A549 (cell line): ENCODE measurements around the gene LCN9.

ENCODE experiments used
- CHD4 ChIP-seq: fragments of 200-600 bp; sonication (generic); IDR thresholded peaks from 2 replicates; pipeline ENCODE4 v1.6.1; 2016; ENCODE audit warnings: antibody characterized with exemption, mild to moderate bottlenecking, borderline replicate concordance
- HDAC2 ChIP-seq: fragments of 200-600 bp; sonication (generic); IDR thresholded peaks from 2 replicates; pipeline ENCODE4 v1.6.1; 2016
- NR3C1 ChIP-seq: fragments of >200 bp; sonication (Bioruptor Twin); formaldehyde crosslinking; IDR thresholded peaks from 3 replicates; pipeline ENCODE4 v1.6.1; 2017
- POLR2A ChIP-seq: IDR thresholded peaks from 2 replicates; pipeline ENCODE4 v1.6.1; 2012; ENCODE audit warnings: mild to moderate bottlenecking, low read length
- TF ChIP-seq, protein P1 (sequence below): fragments of >200 bp; sonication (Bioruptor Twin); formaldehyde crosslinking; IDR thresholded peaks from 3 replicates; pipeline ENCODE4 v1.5.1; 2016
- TF ChIP-seq, protein P2 (sequence below): fragments of 250-450 bp; sonication (Bioruptor Pico); IDR thresholded peaks from 2 replicates; pipeline ENCODE4 v1.5.0; 2020; ENCODE audit warnings: low read depth, mild to moderate bottlenecking, moderate library complexity

- TF ChIP-seq NR3C1, result no peak
- TF ChIP-seq, protein P1, sequence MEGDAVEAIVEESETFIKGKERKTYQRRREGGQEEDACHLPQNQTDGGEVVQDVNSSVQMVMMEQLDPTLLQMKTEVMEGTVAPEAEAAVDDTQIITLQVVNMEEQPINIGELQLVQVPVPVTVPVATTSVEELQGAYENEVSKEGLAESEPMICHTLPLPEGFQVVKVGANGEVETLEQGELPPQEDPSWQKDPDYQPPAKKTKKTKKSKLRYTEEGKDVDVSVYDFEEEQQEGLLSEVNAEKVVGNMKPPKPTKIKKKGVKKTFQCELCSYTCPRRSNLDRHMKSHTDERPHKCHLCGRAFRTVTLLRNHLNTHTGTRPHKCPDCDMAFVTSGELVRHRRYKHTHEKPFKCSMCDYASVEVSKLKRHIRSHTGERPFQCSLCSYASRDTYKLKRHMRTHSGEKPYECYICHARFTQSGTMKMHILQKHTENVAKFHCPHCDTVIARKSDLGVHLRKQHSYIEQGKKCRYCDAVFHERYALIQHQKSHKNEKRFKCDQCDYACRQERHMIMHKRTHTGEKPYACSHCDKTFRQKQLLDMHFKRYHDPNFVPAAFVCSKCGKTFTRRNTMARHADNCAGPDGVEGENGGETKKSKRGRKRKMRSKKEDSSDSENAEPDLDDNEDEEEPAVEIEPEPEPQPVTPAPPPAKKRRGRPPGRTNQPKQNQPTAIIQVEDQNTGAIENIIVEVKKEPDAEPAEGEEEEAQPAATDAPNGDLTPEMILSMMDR, result no peak
- no peak for TF ChIP-seq POLR2A
- TF ChIP-seq, protein P2, sequence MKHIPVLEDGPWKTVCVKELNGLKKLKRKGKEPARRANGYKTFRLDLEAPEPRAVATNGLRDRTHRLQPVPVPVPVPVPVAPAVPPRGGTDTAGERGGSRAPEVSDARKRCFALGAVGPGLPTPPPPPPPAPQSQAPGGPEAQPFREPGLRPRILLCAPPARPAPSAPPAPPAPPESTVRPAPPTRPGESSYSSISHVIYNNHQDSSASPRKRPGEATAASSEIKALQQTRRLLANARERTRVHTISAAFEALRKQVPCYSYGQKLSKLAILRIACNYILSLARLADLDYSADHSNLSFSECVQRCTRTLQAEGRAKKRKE (CRISPR knock-in tag), result no peak
- no peak for TF ChIP-seq HDAC2
- TF ChIP-seq CHD4, result no peak
Measured at GRCh38 chr9:135677641-135678168, 14.6 kb downstream of the LCN9 start.
